Ovary (tissue), 9 donors: ENCODE measurements around the gene PGM5. TPM values are rescaled to one million over a fixed set of nuclear protein-coding genes. Genes with fewer than 3 reads are reported as not detected.

Experiments used
- DNase-seq, 5 donors: peaks; one replicate each; pipeline ENCODE4 v3.0.0-alpha.2; 2019 to 2020
- H3K27ac ChIP-seq, 2 donors: fragments of 200-600 bp; one replicate each; pipeline versions ENCODE4 v1.5.1 to v1.8.0; 2019 to 2022
- H3K27me3 ChIP-seq: fragments of 200-600 bp; one replicate; pipeline ENCODE4 v1.8.0; 2022
- H3K36me3 ChIP-seq: fragments of 200-600 bp; sonication (generic); one replicate; pipeline ENCODE4 v1.5.1; 2019
- H3K4me1 ChIP-seq: one replicate; pipeline ENCODE4 v1.8.1; 2013; ENCODE audit warnings: mild to moderate bottlenecking, moderate library complexity; ENCODE audit not compliant: insufficient read depth
- H3K4me3 ChIP-seq: fragments of 200-600 bp; sonication (generic); one replicate; pipeline ENCODE4 v1.5.1; 2017
- H3K9me3 ChIP-seq, 2 donors: fragments of 200-600 bp in 1 of 2; sonication (generic) in 1 of 2; one replicate each; pipeline versions ENCODE4 v1.5.1 to v1.8.1; 2013 to 2019; ENCODE audit warnings: mild to moderate bottlenecking in 1 of 2, moderate library complexity in 1 of 2
- CTCF ChIP-seq, 3 donors: fragments of 450-650 bp in 2 of 3; fragments of 200-600 bp in 1 of 3; IDR thresholded peaks; one replicate each; pipeline versions ENCODE4 v1.5.1 to v1.8.0; 2016 to 2022; ENCODE audit warnings: antibody characterized with exemption in 3 of 3, mild to moderate bottlenecking in 1 of 3
- EP300 ChIP-seq: sonication (generic); formaldehyde crosslinking; IDR thresholded peaks from one replicate; pipeline ENCODE4 v1.6.1; 2017; ENCODE audit warnings: antibody characterized with exemption
- POLR2A ChIP-seq: fragments of 450-650 bp; IDR thresholded peaks from one replicate; pipeline ENCODE4 v1.6.1; 2017; ENCODE audit warnings: antibody characterized with exemption, mild to moderate bottlenecking, moderate library complexity
- WGBS, 3 donors: extraction: QIAGEN DNeasy Blood & Tissue Kit in 1 of 3; methylation state at CpG; one replicate each; pipeline versions ENCODE4 v1.1.5 to v1.1.7; 2013 to 2017; 5-methylcytosine and 5-hydroxymethylcytosine counted together
- intact Hi-C, 4 donors: fragments of 100-400 bp; cut with DNase I; formaldehyde crosslinking; loops; one replicate each; pipeline versions ENCODE4 v1.11.0 to v1.15.1; 2022 to 2023
- polyA plus RNA-seq, 2 donors: library from polyadenylated mRNA; stranded (reverse); fragments of 200-250 nt in 1 of 2; fragments of 350-450 nt in 1 of 2; fragmentation: Illumina TruSeq in 1 of 2; extraction: RNeasy Lipid Tissue Mini Kit (QIAGEN cat#74804) in 1 of 2; gene quantifications; one replicate each; pipeline ENCODE4 v1.2.3, GENCODE V29; 2013 to 2014
- total RNA-seq, 7 donors: library from RNA; depleted of rRNA in 2 of 7; stranded (reverse); fragments of >200 nt in 2 of 7; fragmentation: NEBNext Ultra II Directional in 3 of 7; extraction: Animal tissue kit (Norgen Biotek cat#: 25700) in 3 of 7; gene quantifications; one replicate each; pipeline versions ENCODE4 v1.1.0 to v1.2.4, GENCODE V29; 2016 to 2023
- donor health status: DM: no; HTN: no; CAD: no; lungs with moderate emphysema.
- donor health status: DM: no; HTN: no; CAD: no.
- donor health status: Bipolar disorder and iron deficiency.
- donor health status: DM: yes; HTN: yes; CAD: no.
- donor health status: DM: no; HTN: no; CAD: no.
- donor health status: DM: yes; HTN: yes; CAD: no.

Gene PGM5
- total and polyA plus RNA-seq, 9 donors = 16.2 to 124 (median 28.5) TPM

- Histone ChIP-seq H3K27me3 (no peaks in the 10 kb centered on the region), H3K36me3 (no peaks in the 10 kb centered on the region), H3K4me3 (no peak overlapping the region), H3K27ac (no peak overlapping the region), H3K4me1 (no peaks in the 10 kb centered on the region), H3K9me3 (no peaks in the 10 kb centered on the region)
- intact Hi-C loops = no loop called here
- WGBS, 3 donors = 76 to 92% (median 79%) methylated on average over 1 of the region's 1 CpG
- TF ChIP-seq POLR2A (no peak), EP300 (no peak)
- no peak for DNase-seq
Measured at GRCh38 chr9:68495247-68495646, 138.8 kb downstream of the PGM5 start.

- Histone ChIP-seq H3K36me3 (no peaks in the 10 kb centered on the region), H3K4me1 (no peaks in the 10 kb centered on the region), H3K27ac (no peak overlapping the region), H3K9me3 (no peaks in the 10 kb centered on the region), H3K27me3 (no peaks in the 10 kb centered on the region), H3K4me3 (no peak overlapping the region)
- TF ChIP-seq POLR2A (no peak), EP300 (no peak), CTCF (IDR thresholded peaks at IDR 0.05) (no peak)
- no peak for DNase-seq
- intact Hi-C loops = no loop called here
Measured at GRCh38 chr9:68496356-68496755, 139.9 kb downstream of the PGM5 start.

- WGBS, 3 donors = 81 to 95% (median 93%) methylated on average over 1 of the region's 1 CpG
- H3K27ac ChIP-seq = no peak overlapping the region
Measured at GRCh38 chr9:68497629-68498028, 141.2 kb downstream of the PGM5 start.

GRCh38 chr9:68498816-68499215 lies 142.4 kb downstream of the PGM5 start:
- 94 to 98% (median 95%) methylated on average over 2 of the region's 2 CpGs for WGBS, 3 donors

More at GRCh38 chr9:68497629-68498028, 141.2 kb downstream of the PGM5 start:
- Histone ChIP-seq H3K9me3 (no peaks in the 10 kb centered on the region), H3K36me3 (no peaks in the 10 kb centered on the region), H3K4me3 (no peak overlapping the region), H3K4me1 (no peaks in the 10 kb centered on the region), H3K27me3 (no peaks in the 10 kb centered on the region)
- DNase-seq = no peak
- TF ChIP-seq POLR2A (no peak), CTCF (IDR thresholded peaks at IDR 0.05) (no peak), EP300 (no peak)
- intact Hi-C loops = no loop called here

More at GRCh38 chr9:68498816-68499215, 142.4 kb downstream of the PGM5 start:
- DNase-seq = no peak
- Histone ChIP-seq H3K36me3 (no peaks in the 10 kb centered on the region), H3K4me3 (no peak overlapping the region), H3K9me3 (no peaks in the 10 kb centered on the region), H3K4me1 (no peaks in the 10 kb centered on the region), H3K27me3 (no peaks in the 10 kb centered on the region), H3K27ac (no peak overlapping the region)
- no peak for TF ChIP-seq CTCF (IDR thresholded peaks at IDR 0.05)
- no peak for TF ChIP-seq POLR2A
- no peak for TF ChIP-seq EP300
- intact Hi-C loops = no loop called here
